Left colon (tissue), 2 donors: ENCODE results near the gene IQSEC3. TPM values are rescaled to one million over a fixed set of nuclear protein-coding genes. Genes with fewer than 3 reads are reported as not detected.
A peak's percentile ranks its signal among the peaks of the same experiment; 100 is the strongest.
"Not testable (repeated sequence)": the region's sequence is repeated elsewhere in the genome, so short reads cannot be mapped to it uniquely, and the experiment has no call there.

Source experiments
- ATAC-seq: fragments of 200-7000 bp; cut with Tn5 transposase; one replicate; pipeline ENCODE4 v1.9.1; 2020; ENCODE audit warnings: mild to moderate bottlenecking, moderate library complexity
- DNase-seq, 2 donors: peaks; one replicate each; pipeline ENCODE4 v3.0.0-alpha.2; 2020
- intact Hi-C, 2 donors: fragments of 100-400 bp; cut with DNase I in 1 of 2; cut with micrococcal nuclease in 1 of 2; formaldehyde crosslinking; loops; one replicate each; pipeline versions ENCODE4 v1.11.2 to v1.14.0; 2022; cut with DNase I, micrococcal nuclease
- total RNA-seq, 2 donors: library from RNA; stranded (reverse); fragmentation: NEBNext Ultra II Directional; extraction: Animal tissue kit (Norgen Biotek cat#: 25700); gene quantifications; one replicate each; pipeline ENCODE4 v1.2.1, GENCODE V29; 2021
- donor health status: DM: no; HTN: no; CAD: no.
- donor health status: DM: yes; HTN: yes; CAD: no.

The IQSEC3 gene
- total RNA-seq, 2 donors from 2014 or later = 0.03 to 0.98 TPM

DNA sequence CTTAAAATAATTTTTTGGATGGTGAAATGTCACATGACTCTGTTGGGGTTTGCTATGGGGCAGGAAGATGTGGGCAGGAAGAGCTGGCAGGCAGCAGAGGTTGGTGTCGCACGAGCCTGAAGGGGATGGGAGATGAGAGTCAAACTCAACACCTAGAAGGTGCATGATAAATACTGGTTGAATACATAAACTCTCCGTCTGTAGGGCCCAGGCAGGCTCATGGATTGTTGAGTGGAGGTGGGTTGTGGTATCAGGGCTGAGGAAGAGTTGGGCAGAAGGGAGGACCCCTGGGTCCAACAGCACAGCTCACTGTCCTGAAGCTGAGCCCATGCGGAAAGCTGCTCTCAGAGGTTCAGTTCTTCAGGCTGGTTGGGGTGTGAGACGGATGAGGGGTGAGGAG is 9.0 kb downstream of the IQSEC3 start:
- intact Hi-C loops, DNase-seq, ATAC-seq: not testable (repeated sequence)

- ATAC-seq, intact Hi-C loops, DNase-seq: not testable (repeated sequence)
Measured at GRCh38 chr12:76102-76501, 9.5 kb downstream of the IQSEC3 start.

DNA sequence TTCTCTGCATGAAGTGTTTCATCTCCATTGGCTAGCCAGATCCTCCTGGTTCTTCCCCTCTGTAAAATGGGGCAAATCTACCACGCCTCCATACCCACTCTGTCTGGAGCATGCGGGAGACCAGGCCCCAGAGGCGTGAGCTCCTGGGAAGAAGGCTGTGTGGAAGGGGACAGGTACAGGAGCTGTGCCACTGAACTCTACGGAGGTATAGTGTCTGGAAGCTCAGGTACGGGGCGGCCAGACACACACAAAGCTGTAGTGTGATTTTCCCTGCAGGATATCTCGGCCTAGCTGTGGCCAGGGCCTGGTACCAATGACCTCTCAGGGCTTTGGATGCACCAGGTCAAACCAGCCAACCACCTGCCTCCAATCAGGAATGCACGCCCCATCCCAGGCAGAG is 10.0 kb downstream of the IQSEC3 start:
- intact Hi-C loops, DNase-seq, ATAC-seq: not testable (repeated sequence)

DNA sequence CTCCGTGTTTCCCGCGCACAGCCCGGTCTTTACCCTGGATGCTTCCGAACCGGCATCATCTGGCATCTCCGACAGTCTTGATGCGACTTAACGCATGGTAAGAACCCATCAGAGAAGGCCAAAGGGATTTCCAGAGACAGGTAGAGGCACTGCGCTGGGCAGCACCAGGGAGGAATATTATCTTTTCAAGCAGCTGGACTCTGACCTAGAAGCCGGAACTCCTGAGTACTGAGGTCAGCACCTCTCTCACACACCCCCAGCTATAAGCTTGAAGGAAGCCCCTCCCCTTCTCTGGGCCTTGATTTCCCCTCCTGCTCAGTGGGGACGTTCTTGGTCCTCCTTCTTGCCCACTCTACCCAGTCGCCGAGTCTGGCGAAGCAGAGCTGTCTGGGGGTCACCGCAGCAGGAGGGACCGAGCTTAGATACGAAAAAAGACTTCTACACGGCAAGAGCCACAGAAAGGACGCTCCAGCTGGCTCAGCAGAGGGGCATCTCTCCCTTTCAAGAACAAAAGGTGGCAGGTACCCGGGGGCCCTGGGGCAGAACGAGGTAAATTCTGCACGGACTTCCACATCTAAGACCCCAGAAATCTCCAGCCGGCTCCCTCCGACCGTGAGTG is 10.6 kb downstream of the IQSEC3 start:
- DNase-seq, intact Hi-C loops, ATAC-seq: not testable (repeated sequence)

DNA sequence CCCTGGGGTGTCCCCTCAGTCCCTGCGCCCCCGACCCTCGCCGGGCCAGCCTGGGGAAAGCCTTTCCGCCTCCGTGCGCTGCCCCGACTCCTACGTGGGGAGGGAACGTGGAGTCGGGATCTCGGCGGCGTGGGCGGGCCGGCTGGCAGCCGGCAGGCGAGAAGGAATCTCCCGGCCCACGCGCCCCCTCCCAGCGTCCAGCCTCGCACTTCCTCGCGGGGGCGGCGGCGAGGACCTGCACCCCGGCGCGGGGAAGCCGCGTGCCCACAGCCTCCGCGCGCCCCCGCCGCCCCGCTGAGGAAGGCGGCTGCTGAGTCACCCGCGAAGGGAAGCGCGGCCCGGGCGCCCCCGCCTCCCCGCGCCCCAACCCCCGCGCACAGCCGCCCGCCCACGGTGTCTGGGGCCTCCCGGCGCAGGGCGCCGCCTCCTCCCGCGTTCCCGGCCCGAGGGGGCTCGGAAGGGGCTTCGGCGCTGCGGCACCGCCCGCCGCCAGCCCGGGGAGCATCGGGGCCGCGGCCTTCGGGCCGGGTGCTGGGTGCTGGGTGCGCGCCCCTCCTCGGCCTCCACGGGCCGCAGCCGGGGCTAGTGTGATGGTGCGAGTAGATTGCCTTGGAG is 11.3 kb downstream of the IQSEC3 start:
- ATAC-seq, intact Hi-C loops, DNase-seq: not testable (repeated sequence)

- ATAC-seq = no peak
- DNase-seq = no peak
- intact Hi-C loops = no loop called here
Measured at GRCh38 chr12:78981-79380, 12.4 kb downstream of the IQSEC3 start.

DNA sequence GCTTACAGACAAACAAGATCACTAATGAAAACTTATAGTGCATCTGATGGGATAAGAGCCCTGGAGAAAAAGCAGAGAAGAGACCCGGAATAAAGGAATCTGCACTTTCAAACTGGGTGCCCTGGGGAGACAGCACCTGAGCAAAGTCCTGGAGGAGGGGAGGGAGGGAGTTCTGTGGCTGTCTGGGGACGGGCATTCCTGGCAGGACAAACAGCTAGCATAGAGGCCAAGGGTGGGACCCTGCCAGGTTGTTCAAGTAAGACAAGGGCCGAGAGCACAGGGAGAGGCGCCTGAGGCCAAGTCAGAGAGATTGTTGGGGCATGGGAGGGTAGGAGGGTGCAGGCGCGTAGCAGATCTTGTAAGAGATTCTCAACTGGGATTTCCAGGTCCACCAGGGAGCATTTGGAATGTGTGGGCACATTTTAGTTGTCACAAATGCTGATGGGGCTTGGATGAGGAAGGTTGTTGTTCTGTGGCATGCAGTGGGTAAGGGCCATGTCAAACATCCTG is 14.2 kb downstream of the IQSEC3 start:
- ATAC-seq (no peak), DNase-seq (no peak)
- intact Hi-C loops = no loop called here

GRCh38 chr12:82740-83139 is 16.2 kb downstream of the IQSEC3 start:
- no peak for DNase-seq
- intact Hi-C loops = no loop called here
- ATAC-seq = no peak

DNA sequence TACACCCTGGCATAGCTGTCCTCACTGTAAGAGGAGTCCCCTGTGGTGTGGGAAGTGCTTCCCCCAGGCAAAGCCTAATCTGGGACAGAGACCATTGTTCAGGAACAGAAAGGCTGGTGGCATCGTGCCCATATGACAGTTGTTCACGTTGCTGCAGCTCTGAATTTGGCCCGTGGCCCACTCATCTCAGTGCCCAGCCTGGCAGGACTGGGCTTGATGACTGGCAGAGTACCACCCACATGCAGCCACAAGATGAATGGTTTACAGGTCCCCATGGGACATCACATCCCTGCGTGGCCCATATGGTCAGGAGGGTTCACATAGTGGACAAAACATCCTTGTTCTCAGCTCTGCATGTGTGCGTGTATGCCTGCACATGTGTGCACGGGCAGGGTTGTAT is 17.5 kb downstream of the IQSEC3 start:
- ATAC-seq = no peak
- DNase-seq = no peak
- intact Hi-C loops = no loop called here

- intact Hi-C loops = no loop called here
- ATAC-seq (no peak), DNase-seq (no peak)
Measured at GRCh38 chr12:85191-85666, 18.7 kb downstream of the IQSEC3 start.

DNA sequence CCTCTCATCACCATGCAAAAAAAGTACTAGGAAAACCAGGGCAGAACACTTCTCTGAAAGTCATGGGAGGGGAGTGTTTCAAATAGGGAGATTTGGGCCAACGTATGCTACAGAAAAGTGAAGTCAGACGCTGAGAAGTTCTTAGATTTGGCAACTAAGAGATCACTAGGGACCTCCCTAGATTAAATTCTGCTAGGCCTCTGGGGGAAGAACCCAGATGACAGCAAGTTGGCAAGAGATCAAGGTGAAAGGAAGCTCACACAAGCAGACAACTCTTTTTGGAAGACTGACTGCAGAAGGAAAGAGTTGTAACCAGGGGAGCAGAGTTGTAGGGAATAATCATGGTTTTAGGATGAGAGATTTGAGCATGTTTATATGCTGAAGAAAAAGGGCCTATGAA is 20.7 kb downstream of the IQSEC3 start:
- no peak for DNase-seq
- intact Hi-C loops = no loop called here
- no peak for ATAC-seq

DNA sequence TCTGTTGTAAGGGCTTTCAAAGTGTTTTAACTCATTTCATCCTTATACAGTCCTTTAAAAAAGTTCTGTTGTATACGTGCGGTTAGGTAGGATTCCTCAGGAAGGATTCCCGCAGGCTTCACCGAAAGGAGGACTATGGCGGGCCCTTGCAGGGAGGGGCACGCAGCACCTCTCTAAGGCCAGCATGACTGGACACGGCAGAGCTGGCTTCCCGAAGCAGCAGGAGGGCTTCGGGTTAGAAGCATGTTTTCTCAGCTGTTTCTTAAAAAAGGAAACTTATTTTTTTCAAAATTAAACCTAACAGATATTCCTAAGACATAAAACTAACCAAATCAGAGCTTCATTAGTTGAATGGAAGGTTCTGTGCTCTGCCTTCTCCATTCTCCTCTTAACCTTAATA is 21.3 kb downstream of the IQSEC3 start:
- intact Hi-C loops = no loop called here
- ATAC-seq (no peak), DNase-seq (no peak)

- ATAC-seq = no peak
- DNase-seq = no peak
- intact Hi-C loops = no loop called here
Measured at GRCh38 chr12:89653-90052, 23.1 kb downstream of the IQSEC3 start.

- no peak for ATAC-seq
- intact Hi-C loops = no loop called here
- DNase-seq = no peak
Measured at GRCh38 chr12:91213-91612, 24.6 kb downstream of the IQSEC3 start.

- ATAC-seq (no peak), DNase-seq (peak in 1 of 2 donors; percentile 7)
- intact Hi-C loops = no loop called here
Measured at GRCh38 chr12:93266-94005, 26.9 kb downstream of the IQSEC3 start.

DNA sequence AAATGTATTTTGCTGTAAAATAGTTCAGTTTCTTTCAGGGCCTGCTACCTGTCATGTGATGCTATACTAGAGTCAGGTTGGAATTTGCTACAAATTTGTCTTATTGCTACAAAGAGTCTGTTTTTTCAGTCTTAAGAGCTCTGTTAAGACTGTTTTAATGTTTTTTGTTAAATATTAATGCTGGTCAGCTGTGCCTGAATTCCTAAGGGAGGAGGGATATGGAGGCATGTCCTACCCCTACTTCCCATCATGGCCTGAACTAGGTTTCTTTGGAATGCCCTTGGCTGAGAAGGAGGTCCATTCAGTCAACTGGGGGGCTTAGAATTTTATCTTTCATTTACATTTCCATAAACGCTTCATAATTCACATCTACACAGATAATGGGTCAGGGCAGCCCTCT is 30.0 kb downstream of the IQSEC3 start:
- intact Hi-C loops = no loop called here
- DNase-seq = no peak
- ATAC-seq = no peak

- intact Hi-C loops = no loop called here
- ATAC-seq (no peak), DNase-seq (no peak)
Measured at GRCh38 chr12:98924-99352, 32.4 kb downstream of the IQSEC3 start.

GRCh38 chr12:99605-100004 is 33.0 kb downstream of the IQSEC3 start:
- intact Hi-C loops = no loop called here
- DNase-seq (no peak), ATAC-seq (no peak)

- DNase-seq = no peak
- intact Hi-C loops = no loop called here
- no peak for ATAC-seq
Measured at GRCh38 chr12:101969-102878, 35.7 kb downstream of the IQSEC3 start.
